Dedifferentiated amniotic fluid mesenchymal stem cell (primary cell): ENCODE measurements around the gene MOBP.
"Not testable (repeated sequence)": the region's sequence is repeated elsewhere in the genome, so short reads cannot be mapped to it uniquely, and the experiment has no call there.

Source experiments
- DNase-seq: peaks from one replicate; pipeline ENCODE4 v3.0.0-alpha.2; 2016; ENCODE audit errors: extremely low spot score

MOBP gene

GRCh38 chr3:39467394-39468107 is at the start of gene MOBP:
Gene MOBP, plus strand, starts transcription at chr3:39467680. Its CDS starts 34,390 bp downstream, at chr3:39502070.
- no peak for DNase-seq

- not testable (repeated sequence) for DNase-seq
These were observed 48.8 kb upstream of the MOBP start for GRCh38 chr3:39418556-39419225.

GRCh38 chr3:39419742-39420315 is 47.7 kb upstream of the MOBP start:
- DNase-seq, result no peak

GRCh38 chr3:39420543-39420942 is 46.9 kb upstream of the MOBP start:
- no peak for DNase-seq

- DNase-seq, result no peak
These were observed 44.0 kb upstream of the MOBP start for GRCh38 chr3:39423436-39423970.

GRCh38 chr3:39426312-39426711 is 41.2 kb upstream of the MOBP start:
- no peak for DNase-seq

GRCh38 chr3:39427506-39427905 is 40.0 kb upstream of the MOBP start:
- DNase-seq, result no peak

GRCh38 chr3:39428745-39429201 is 38.7 kb upstream of the MOBP start:
- no peak for DNase-seq

- DNase-seq, result no peak
These were observed 38.0 kb upstream of the MOBP start for GRCh38 chr3:39429466-39429865.

- no peak for DNase-seq
These were observed 35.1 kb upstream of the MOBP start for GRCh38 chr3:39432342-39432741.

GRCh38 chr3:39433642-39434041 is 33.8 kb upstream of the MOBP start:
- peak; percentile 44 for DNase-seq

- no peak for DNase-seq
These were observed 32.9 kb upstream of the MOBP start for GRCh38 chr3:39434574-39434973.

- no peak for DNase-seq
These were observed 32.3 kb upstream of the MOBP start for GRCh38 chr3:39435006-39435748.

GRCh38 chr3:39438880-39439279 is 28.6 kb upstream of the MOBP start:
- DNase-seq, result no peak

GRCh38 chr3:39440316-39440715 is 27.2 kb upstream of the MOBP start:
- no peak for DNase-seq

GRCh38 chr3:39443530-39443929 is 23.9 kb upstream of the MOBP start:
- DNase-seq, result no peak

GRCh38 chr3:39445927-39446326 is 21.6 kb upstream of the MOBP start:
- DNase-seq, result no peak

GRCh38 chr3:39446444-39446843 is 21.0 kb upstream of the MOBP start:
- DNase-seq, result no peak

- peak; percentile 89 for DNase-seq
These were observed 19.6 kb upstream of the MOBP start for GRCh38 chr3:39447637-39448483.

GRCh38 chr3:39448506-39449233 is 18.8 kb upstream of the MOBP start:
- no peak for DNase-seq
